A549 (cell line): ENCODE results near the gene PIGL.

Experiments
- CTCF ChIP-seq: fragments of >200 bp; sonication (Bioruptor Twin); formaldehyde crosslinking; IDR thresholded peaks from 3 replicates; pipeline ENCODE4 v1.5.1; 2016
- EHMT2 ChIP-seq: fragments of 200-600 bp; sonication (generic); IDR thresholded peaks from 2 replicates; pipeline ENCODE4 v1.6.1; 2016; ENCODE audit warnings: antibody characterized with exemption, low read depth, mild to moderate bottlenecking, moderate library complexity
- TF ChIP-seq, protein P1 (sequence below): IDR thresholded peaks from 2 replicates; pipeline ENCODE4 v1.6.1; 2012
- TF ChIP-seq, protein P2 (sequence below): IDR thresholded peaks from 2 replicates; pipeline ENCODE4 v1.6.1; 2012

- no peak for TF ChIP-seq CTCF
- TF ChIP-seq EHMT2, result no peak
- TF ChIP-seq, protein P1, sequence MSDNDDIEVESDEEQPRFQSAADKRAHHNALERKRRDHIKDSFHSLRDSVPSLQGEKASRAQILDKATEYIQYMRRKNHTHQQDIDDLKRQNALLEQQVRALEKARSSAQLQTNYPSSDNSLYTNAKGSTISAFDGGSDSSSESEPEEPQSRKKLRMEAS, result no peak
- TF ChIP-seq, protein P2, sequence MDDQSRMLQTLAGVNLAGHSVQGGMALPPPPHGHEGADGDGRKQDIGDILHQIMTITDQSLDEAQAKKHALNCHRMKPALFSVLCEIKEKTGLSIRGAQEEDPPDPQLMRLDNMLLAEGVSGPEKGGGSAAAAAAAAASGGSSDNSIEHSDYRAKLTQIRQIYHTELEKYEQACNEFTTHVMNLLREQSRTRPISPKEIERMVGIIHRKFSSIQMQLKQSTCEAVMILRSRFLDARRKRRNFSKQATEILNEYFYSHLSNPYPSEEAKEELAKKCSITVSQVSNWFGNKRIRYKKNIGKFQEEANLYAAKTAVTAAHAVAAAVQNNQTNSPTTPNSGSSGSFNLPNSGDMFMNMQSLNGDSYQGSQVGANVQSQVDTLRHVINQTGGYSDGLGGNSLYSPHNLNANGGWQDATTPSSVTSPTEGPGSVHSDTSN, result no peak
These were observed 38.5 kb downstream of the PIGL start for GRCh38 chr17:16255481-16255921.
